Skeletal muscle satellite cell (primary cell): ENCODE results near the gene PPM1N. TPM values are rescaled to one million over a fixed set of nuclear protein-coding genes. Genes with fewer than 3 reads are reported as not detected.

Experiments
- H3K27me3 ChIP-seq: 2 replicates; pipeline ENCODE4 v1.7.0; 2013; ENCODE audit warnings: low read length; ENCODE audit not compliant: control insufficient read depth, insufficient read depth
- H3K36me3 ChIP-seq: 2 replicates; pipeline ENCODE4 v1.7.0; 2013; ENCODE audit warnings: mild to moderate bottlenecking, control low read depth, low read length; ENCODE audit not compliant: insufficient read depth
- H3K4me1 ChIP-seq: 2 replicates; pipeline ENCODE4 v1.7.0; 2013; ENCODE audit warnings: low read length; ENCODE audit not compliant: control insufficient read depth, insufficient read depth
- H3K4me2 ChIP-seq: 2 replicates; pipeline ENCODE4 v1.7.0; 2013; ENCODE audit warnings: mild to moderate bottlenecking, low read length
- H3K4me3 ChIP-seq: 2 replicates; pipeline ENCODE4 v1.7.0; 2013; ENCODE audit warnings: low read length
- H3K9ac ChIP-seq: 2 replicates; pipeline ENCODE4 v1.7.0; 2013; ENCODE audit warnings: mild to moderate bottlenecking, low read depth, low read length, moderate library complexity
- H3K9me3 ChIP-seq: replicated peaks from 2 replicates; pipeline ENCODE4 v1.7.0; 2013; ENCODE audit warnings: mild to moderate bottlenecking, control low read depth, low read length
- total RNA-seq: library from RNA; depleted of rRNA; stranded (reverse); fragments of >200 nt; gene quantifications from 2 replicates; pipeline ENCODE4 v1.2.3, GENCODE V29; 2012; rRNA removed

Gene PPM1N, protein sequence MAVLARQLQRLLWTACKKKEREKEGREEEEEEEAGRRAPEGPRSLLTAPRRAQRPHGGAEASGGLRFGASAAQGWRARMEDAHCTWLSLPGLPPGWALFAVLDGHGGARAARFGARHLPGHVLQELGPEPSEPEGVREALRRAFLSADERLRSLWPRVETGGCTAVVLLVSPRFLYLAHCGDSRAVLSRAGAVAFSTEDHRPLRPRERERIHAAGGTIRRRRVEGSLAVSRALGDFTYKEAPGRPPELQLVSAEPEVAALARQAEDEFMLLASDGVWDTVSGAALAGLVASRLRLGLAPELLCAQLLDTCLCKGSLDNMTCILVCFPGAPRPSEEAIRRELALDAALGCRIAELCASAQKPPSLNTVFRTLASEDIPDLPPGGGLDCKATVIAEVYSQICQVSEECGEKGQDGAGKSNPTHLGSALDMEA
- 1.3 and 1.8 TPM in 2 replicates for total RNA-seq

DNA sequence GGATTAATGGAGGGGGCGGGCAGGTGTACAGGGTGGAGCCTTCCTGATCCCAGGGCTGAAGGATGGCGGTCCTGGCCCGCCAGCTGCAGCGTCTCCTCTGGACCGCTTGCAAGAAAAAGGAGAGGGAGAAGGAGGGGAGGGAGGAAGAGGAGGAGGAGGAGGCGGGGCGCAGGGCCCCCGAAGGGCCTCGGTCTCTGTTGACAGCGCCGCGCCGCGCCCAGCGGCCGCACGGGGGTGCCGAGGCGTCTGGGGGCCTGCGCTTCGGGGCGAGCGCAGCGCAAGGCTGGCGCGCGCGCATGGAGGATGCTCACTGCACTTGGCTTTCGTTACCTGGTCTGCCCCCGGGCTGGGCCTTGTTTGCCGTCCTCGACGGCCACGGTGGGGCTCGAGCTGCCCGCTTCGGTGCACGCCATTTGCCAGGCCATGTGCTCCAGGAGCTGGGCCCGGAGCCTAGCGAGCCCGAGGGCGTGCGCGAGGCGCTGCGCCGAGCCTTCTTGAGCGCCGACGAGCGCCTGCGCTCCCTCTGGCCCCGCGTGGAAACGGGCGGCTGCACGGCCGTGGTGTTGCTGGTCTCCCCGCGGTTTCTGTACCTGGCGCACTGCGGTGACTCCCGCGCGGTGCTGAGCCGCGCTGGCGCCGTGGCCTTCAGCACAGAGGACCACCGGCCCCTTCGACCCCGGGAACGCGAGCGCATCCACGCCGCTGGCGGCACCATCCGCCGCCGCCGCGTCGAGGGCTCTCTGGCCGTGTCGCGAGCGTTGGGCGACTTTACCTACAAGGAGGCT is at the start of gene PPM1N:
Gene PPM1N (plus strand): TSS at position 33 of the 785 bp plus-strand sequence. CDS start 30 bp downstream, at position 63.
- H3K27me3 ChIP-seq, result peaks cover 19% of the 10 kb centered on the region
- H3K4me3 ChIP-seq, result peak within 1 kb of the TSS; percentile 58
- H3K4me1 ChIP-seq, result peaks cover 17% of the 10 kb centered on the region
- H3K9me3 ChIP-seq, result no peaks in the 10 kb centered on the region
- peak within 1 kb of the TSS; percentile 41 for H3K9ac ChIP-seq
- H3K4me2 ChIP-seq, result peak within 1 kb of the TSS; percentile 80
- H3K36me3 ChIP-seq, result no peaks in the 10 kb centered on the region

DNA sequence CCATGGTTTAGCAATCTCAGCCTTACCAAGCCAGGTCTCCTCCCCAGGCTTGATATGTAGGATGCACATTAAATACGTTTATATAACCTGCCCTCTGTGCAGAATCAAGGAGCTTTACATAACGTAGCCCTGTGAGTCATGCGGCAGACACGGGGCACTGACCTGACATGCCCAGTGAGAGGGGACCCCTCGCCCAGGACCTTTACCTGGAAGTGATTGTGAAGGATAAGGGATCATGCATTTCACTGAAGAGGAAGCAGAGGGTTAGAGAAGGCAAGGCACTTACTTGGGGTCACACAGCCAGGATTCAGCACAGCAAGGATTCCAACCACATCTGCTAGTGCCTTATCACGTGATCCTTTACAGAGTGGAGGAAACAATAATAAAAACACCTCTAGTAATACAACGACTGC is 49.4 kb upstream of the PPM1N start:
- H3K27me3 ChIP-seq, result no peaks in the 10 kb centered on the region
- H3K4me2 ChIP-seq, result no peak overlapping the region
- H3K4me1 ChIP-seq, result peaks cover 22% of the 10 kb centered on the region
- no peaks in the 10 kb centered on the region for H3K9me3 ChIP-seq
- H3K9ac ChIP-seq, result no peak overlapping the region
- H3K36me3 ChIP-seq, result no peaks in the 10 kb centered on the region
- no peak overlapping the region for H3K4me3 ChIP-seq

DNA sequence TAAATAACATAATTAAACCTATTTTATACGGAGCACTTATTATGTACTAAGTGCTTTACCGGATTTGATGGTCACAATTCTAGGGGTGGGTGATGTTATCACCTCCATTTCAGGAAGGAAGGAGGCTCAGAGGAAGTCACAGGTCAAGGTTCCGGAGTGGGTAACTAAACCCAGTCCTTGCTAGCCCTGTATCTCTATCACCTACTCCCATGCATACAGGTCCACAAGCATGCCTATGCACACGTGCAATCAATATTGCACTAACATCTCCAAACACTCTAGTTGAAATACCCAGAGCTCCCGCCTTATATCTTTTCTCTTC is 48.3 kb upstream of the PPM1N start:
- H3K27me3 ChIP-seq, result no peaks in the 10 kb centered on the region
- H3K9ac ChIP-seq, result peak overlapping the region; percentile 88
- peak overlapping the region; percentile 79 for H3K4me2 ChIP-seq
- peaks cover 24% of the 10 kb centered on the region for H3K4me1 ChIP-seq
- no peaks in the 10 kb centered on the region for H3K9me3 ChIP-seq
- H3K36me3 ChIP-seq, result no peaks in the 10 kb centered on the region
- peak overlapping the region; percentile 71 for H3K4me3 ChIP-seq

DNA sequence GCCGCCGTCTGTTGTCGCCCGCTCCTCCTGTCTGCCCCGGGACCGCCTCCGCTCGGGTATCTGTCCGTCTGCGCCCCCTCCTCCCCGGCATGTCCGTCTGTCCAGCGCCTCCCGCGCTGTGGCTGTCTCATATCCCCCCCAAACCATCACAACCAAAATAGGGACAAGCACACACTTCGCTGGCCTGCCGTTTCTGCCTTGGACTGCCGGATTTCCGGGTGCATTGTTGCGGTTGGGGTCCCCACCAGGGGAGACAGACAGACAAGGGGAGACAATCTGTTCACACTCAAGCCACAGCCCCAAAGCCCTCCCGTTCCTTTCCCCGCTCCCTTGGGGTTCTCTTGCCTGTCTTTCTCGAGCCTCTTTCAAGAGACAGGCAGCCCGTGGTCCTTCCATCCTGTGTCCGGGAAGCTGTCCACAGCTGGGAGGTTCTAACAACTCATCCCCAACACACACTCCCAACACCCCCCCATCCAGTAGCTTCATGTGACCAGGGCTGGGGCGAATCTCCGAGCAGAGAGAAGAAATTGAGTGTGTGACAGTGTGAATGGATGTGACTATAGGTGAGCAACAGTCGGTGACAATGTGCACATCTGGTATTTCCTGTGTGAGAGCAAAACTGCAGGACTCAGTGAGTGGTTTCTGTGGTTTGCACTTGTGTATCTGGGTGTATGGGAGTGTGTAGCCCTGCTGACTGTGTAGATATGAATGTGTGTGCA is 47.0 kb upstream of the PPM1N start:
- peaks cover 35% of the 10 kb centered on the region for H3K4me1 ChIP-seq

DNA sequence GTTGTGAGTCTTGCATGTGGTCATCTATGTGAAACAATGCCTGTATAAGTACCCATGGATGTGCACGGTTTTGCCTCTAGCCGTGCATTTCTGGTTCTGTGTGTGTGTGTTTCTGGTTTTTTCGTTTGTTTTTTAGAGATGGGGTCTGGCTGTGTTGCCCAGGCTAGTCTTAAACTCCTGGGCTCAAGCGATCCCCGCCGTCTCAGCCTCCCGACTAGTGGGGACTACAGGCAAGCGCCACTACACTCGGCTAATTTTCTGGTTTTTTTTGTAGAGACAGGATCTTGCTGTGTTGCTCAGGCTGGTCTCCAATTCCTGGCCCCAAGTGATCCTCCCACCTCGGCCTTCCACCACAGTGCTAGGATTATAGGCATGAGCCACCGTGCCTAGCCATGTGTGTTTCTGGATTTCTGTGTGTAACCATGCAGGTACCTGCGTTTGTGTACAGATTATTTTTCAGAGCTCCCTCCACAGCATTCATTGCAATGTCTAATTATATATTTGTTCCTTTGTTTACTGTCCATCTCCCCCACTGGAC is 46.3 kb upstream of the PPM1N start:
- no peak overlapping the region for H3K4me3 ChIP-seq
- H3K27me3 ChIP-seq, result no peaks in the 10 kb centered on the region
- H3K36me3 ChIP-seq, result no peaks in the 10 kb centered on the region
- H3K9ac ChIP-seq, result peak overlapping the region; percentile 92
- H3K4me1 ChIP-seq, result peaks cover 39% of the 10 kb centered on the region
- H3K4me2 ChIP-seq, result peak overlapping the region; percentile 93
- no peaks in the 10 kb centered on the region for H3K9me3 ChIP-seq

More for the DNA sequence above, 47.0 kb upstream of the PPM1N start:
- H3K4me2 ChIP-seq, result peak overlapping the region; percentile 93
- peak overlapping the region; percentile 72 for H3K4me3 ChIP-seq
- peak overlapping the region; percentile 92 for H3K9ac ChIP-seq
- no peaks in the 10 kb centered on the region for H3K9me3 ChIP-seq
- no peaks in the 10 kb centered on the region for H3K27me3 ChIP-seq
- H3K36me3 ChIP-seq, result no peaks in the 10 kb centered on the region

DNA sequence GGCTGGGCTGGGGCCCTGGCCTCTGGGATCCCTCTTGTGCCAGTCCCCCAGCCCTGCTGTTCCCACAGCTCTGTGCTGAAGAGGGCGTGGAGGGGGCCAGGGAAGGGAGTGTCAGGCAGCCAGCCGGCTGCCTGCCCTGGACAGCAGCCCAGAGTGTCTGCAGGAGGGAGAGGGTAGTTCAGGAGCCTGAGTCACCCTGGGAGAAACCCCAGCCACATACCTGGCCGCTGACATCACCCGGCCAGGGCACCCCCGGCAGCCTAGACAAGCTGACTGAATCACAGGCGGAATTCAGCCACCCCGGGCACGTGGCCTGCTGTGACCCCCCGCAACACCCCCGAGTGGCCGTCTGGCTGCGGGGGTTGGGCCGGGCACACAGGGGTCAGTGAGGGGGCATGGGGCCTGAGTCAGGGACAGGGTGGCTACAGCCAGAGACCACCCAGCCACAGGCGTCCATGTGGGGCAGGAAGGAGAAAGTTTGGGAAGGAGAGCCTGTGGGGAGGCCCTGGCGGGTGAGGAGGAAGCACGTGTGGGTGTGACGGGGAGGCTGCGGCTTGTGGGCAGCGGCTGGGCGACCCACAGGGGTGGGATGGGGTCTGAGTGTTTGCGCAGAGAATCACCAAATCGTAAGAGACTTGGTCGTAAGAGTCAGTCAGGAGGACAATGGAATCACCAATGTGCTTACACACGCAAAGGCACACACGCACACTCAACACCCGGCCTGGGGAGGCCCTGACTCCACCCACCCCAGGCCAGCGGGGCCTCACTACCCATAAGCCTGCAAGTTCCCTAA is 42.3 kb upstream of the PPM1N start:
- Histone ChIP-seq H3K9me3 (no peaks in the 10 kb centered on the region), H3K4me1 (peaks cover 35% of the 10 kb centered on the region), H3K9ac (peak overlapping the region; percentile 63), H3K27me3 (no peaks in the 10 kb centered on the region), H3K36me3 (no peaks in the 10 kb centered on the region), H3K4me3 (peak overlapping the region; percentile 43), H3K4me2 (peak overlapping the region; percentile 74)

DNA sequence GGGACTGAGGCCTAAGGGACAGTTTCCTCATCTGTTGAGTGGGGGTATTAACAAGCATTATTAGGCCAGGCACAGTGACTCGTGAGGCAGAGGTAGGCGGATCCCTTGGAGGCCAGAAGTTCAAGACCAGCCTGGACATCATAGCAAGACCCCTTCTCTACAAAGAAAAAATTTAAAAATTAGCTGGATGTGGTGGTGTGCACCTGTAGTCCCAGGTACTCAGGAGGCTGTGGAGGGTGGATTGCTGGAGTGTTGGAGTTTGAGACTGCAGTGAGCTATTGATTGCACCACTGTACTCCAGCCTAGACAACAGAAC is 41.8 kb upstream of the PPM1N start:
- Histone ChIP-seq H3K9ac (peak overlapping the region; percentile 63), H3K4me1 (peaks cover 31% of the 10 kb centered on the region), H3K36me3 (no peaks in the 10 kb centered on the region), H3K27me3 (no peaks in the 10 kb centered on the region), H3K4me3 (peak overlapping the region; percentile 43), H3K4me2 (peak overlapping the region; percentile 74), H3K9me3 (no peaks in the 10 kb centered on the region)

DNA sequence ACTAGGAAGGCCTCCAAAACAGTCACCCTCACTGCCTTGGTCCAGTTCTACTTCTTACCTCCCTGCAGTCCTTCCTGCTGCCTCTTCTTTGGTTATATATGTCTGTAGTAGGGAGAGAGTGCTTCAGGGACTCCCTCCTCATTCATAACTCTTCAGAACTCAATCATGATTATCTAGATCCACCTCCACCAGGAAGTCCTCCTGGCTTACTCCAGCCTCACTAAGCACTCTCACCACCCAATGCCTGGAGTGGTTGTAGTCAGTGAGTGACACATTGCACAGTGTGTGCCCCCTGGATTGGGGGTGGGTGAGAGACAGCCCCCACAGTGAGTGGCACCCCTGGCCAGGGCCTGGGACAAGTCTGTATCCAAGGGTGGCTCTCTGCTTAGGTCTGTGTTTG is 40.5 kb upstream of the PPM1N start:
- no peaks in the 10 kb centered on the region for H3K27me3 ChIP-seq
- no peak overlapping the region for H3K4me3 ChIP-seq
- H3K36me3 ChIP-seq, result no peaks in the 10 kb centered on the region

DNA sequence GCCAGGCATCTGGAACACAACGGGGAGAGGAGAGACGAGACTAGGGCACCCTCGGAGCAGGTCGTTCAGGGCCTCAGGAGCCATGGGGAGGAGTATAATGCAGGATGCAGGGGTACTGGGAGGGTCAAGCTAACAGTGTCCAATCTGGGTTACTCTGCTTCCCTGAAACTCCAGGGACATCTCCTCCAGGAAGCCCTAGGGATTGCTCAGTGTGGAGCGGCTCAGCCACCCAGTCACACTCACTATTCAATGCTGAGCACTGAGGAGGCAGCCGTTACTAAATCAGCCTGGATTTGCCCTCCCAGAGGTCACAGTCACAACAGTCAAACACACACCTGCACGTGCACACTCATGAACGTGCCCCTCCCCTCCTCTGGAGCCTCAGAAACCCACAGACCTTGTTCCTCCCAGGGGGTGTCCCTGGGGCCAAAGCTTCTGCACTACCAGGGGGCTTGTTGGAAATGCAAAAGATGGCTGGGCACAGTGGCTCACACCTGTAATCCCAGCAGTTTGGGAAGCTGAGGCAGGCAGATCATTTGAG is 37.4 kb upstream of the PPM1N start:
- Histone ChIP-seq H3K4me3 (no peak overlapping the region), H3K4me1 (peaks cover 9% of the 10 kb centered on the region), H3K36me3 (no peaks in the 10 kb centered on the region), H3K9me3 (no peaks in the 10 kb centered on the region), H3K9ac (no peak overlapping the region), H3K27me3 (no peaks in the 10 kb centered on the region), H3K4me2 (no peak overlapping the region)

More for the DNA sequence above, 40.5 kb upstream of the PPM1N start:
- no peak overlapping the region for H3K4me2 ChIP-seq
- no peak overlapping the region for H3K9ac ChIP-seq
- no peaks in the 10 kb centered on the region for H3K9me3 ChIP-seq
- H3K4me1 ChIP-seq, result peaks cover 26% of the 10 kb centered on the region

DNA sequence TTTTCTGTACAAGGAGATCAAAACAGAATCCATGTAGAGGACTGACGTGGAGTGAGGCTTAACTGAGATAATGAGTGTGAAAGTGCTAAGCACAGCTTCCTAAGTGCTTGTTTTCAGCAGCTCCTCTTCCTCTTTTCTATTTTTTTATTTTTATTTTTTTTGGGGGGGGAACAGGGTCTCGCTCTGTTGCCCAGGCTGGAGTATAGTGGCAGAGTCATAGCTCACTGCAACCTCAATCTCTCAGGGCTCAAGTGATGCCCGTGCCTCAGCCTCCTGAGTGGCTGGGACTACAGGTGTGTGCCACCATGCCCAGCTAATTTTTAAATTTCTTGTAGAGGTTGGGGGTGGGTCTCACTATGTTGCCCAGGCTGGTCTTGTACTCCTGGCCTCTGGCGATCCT is 36.1 kb upstream of the PPM1N start:
- Histone ChIP-seq H3K36me3 (no peaks in the 10 kb centered on the region), H3K9ac (no peak overlapping the region), H3K9me3 (no peaks in the 10 kb centered on the region), H3K27me3 (no peaks in the 10 kb centered on the region), H3K4me1 (peaks cover 3% of the 10 kb centered on the region), H3K4me2 (no peak overlapping the region), H3K4me3 (no peak overlapping the region)
